Endodermal cell (in vitro differentiated cells): ENCODE results near the gene HIGD1B. TPM values are rescaled to one million over a fixed set of nuclear protein-coding genes. Genes with fewer than 3 reads are reported as not detected.

Experiments used
- DNase-seq: peaks from one replicate; pipeline ENCODE4 v3.0.0-alpha.2; 2017
- H3K27ac ChIP-seq: 2 replicates; pipeline ENCODE4 v1.5.1; 2013; ENCODE audit warnings: mild to moderate bottlenecking, low read depth, low read length, moderate library complexity
- H3K27me3 ChIP-seq: 2 replicates; pipeline ENCODE4 v1.6.1; 2013; ENCODE audit warnings: mild to moderate bottlenecking, low read length, moderate library complexity; ENCODE audit not compliant: insufficient read depth, control insufficient read depth, poor library complexity, severe bottlenecking
- H3K36me3 ChIP-seq: 2 replicates; pipeline ENCODE4 v1.7.0; 2013; ENCODE audit warnings: mild to moderate bottlenecking, low read length, moderate library complexity; ENCODE audit not compliant: control insufficient read depth, insufficient read depth
- H3K4me1 ChIP-seq: one replicate; pipeline ENCODE4 v1.7.0; 2013; ENCODE audit warnings: low read length; ENCODE audit not compliant: control insufficient read depth, insufficient read depth
- H3K4me3 ChIP-seq: 2 replicates; pipeline ENCODE4 v1.5.1; 2013; ENCODE audit warnings: mild to moderate bottlenecking, low read length, moderate library complexity
- H3K9ac ChIP-seq: 2 replicates; pipeline ENCODE4 v1.6.1; 2013; ENCODE audit warnings: mild to moderate bottlenecking, low read length, moderate library complexity; ENCODE audit not compliant: poor library complexity, severe bottlenecking; ENCODE audit errors: extremely low read depth
- H3K9me3 ChIP-seq: 2 replicates; pipeline ENCODE4 v1.6.1; 2013; ENCODE audit warnings: mild to moderate bottlenecking, low read length, moderate library complexity; ENCODE audit not compliant: control insufficient read depth
- H3K27ac Mint-ChIP-seq: 2 replicates; pipeline ENCODE4 v1.8.0; 2020; ENCODE audit warnings: mixed read lengths
- H3K27me3 Mint-ChIP-seq: 2 replicates; pipeline ENCODE4 v1.8.0; 2021; ENCODE audit warnings: mild to moderate bottlenecking, mixed read lengths; ENCODE audit not compliant: insufficient read depth
- H3K36me3 Mint-ChIP-seq: 2 replicates; pipeline ENCODE4 v1.8.0; 2020; ENCODE audit warnings: low read depth, mixed read lengths
- H3K4me1 Mint-ChIP-seq: 2 replicates; pipeline ENCODE4 v1.8.0; 2020; ENCODE audit warnings: mixed read lengths
- H3K4me3 Mint-ChIP-seq: 2 replicates; pipeline ENCODE4 v1.8.0; 2020; ENCODE audit warnings: mild to moderate bottlenecking, moderate library complexity, mixed read lengths
- H3K9me3 Mint-ChIP-seq: 2 replicates; pipeline ENCODE4 v1.8.0; 2020; ENCODE audit warnings: mild to moderate bottlenecking, mixed read lengths
- WGBS, 2 experiments: methylation state at CpG; one replicate each; pipeline versions ENCODE4 v1.1.5 to v1.1.7; 2013; ENCODE audit warnings: missing lambda C conversion rate in 2 of 2, mixed read lengths in 1 of 2; ENCODE audit not compliant: insufficient coverage in 1 of 2, insufficient read length in 1 of 2; 5-methylcytosine and 5-hydroxymethylcytosine counted together
- total RNA-seq, 2 donors: library from RNA; stranded (reverse); fragmentation: NEBNext Ultra II Directional in 1 of 2; extraction: Animal tissue kit (Norgen Biotek cat#: 25700) in 1 of 2; gene quantifications; 2 replicates in 1 of 2; 3 replicates in 1 of 2; pipeline ENCODE4 v1.2.1, GENCODE V29; 2021
- TF ChIP-seq, protein P1 (sequence below): fragments of 200-600 bp; sonication (generic); conservative IDR thresholded peaks from 2 replicates; pipeline ENCODE4 v1.5.0; 2021; ENCODE audit warnings: antibody characterized with exemption, mild to moderate bottlenecking

HIGD1B gene
- total RNA-seq, 2 donors from 2014 or later, result not detected

DNA sequence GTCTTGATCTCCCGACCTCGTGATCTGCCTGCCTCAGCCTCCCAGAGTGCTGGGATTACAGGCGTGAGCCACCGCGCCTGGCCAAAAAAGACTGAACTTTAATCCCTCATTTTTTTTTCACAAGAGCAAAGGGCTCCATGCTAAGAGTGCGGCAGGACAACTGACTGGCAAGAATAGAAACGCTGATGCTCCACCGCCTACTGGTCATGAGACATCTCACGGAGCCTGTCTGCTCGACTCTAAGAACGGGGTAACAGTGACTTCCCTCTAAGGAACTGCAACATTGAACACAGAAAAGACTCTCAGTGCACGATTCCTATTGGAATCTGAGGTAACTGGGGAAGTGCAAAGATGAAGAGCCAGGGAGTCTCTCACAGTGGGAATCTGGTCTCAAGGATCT, 23.9 kb downstream of the HIGD1B start:
- peaks cover 3% of the 10 kb centered on the region for H3K4me1 ChIP-seq
- Mint-ChIP-seq H3K9me3 (no peaks in the 10 kb centered on the region), H3K36me3 (peaks cover 72% of the 10 kb centered on the region), H3K27ac (no peak overlapping the region), H3K27me3 (no peaks in the 10 kb centered on the region), H3K4me1 (no peaks in the 10 kb centered on the region), H3K4me3 (no peak overlapping the region)
- no peaks in the 10 kb centered on the region for H3K27me3 ChIP-seq
- H3K9me3 ChIP-seq, result no peaks in the 10 kb centered on the region
- WGBS, 2 experiments, result 94 to 98% methylated on average over 12 of the region's 12 CpGs
- DNase-seq, result no peak
- peaks cover 81% of the 10 kb centered on the region for H3K36me3 ChIP-seq
- TF ChIP-seq, protein P1, sequence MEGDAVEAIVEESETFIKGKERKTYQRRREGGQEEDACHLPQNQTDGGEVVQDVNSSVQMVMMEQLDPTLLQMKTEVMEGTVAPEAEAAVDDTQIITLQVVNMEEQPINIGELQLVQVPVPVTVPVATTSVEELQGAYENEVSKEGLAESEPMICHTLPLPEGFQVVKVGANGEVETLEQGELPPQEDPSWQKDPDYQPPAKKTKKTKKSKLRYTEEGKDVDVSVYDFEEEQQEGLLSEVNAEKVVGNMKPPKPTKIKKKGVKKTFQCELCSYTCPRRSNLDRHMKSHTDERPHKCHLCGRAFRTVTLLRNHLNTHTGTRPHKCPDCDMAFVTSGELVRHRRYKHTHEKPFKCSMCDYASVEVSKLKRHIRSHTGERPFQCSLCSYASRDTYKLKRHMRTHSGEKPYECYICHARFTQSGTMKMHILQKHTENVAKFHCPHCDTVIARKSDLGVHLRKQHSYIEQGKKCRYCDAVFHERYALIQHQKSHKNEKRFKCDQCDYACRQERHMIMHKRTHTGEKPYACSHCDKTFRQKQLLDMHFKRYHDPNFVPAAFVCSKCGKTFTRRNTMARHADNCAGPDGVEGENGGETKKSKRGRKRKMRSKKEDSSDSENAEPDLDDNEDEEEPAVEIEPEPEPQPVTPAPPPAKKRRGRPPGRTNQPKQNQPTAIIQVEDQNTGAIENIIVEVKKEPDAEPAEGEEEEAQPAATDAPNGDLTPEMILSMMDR, result no peak
- H3K4me3 ChIP-seq, result no peak overlapping the region
- no peak overlapping the region for H3K27ac ChIP-seq
- no peak overlapping the region for H3K9ac ChIP-seq

DNA sequence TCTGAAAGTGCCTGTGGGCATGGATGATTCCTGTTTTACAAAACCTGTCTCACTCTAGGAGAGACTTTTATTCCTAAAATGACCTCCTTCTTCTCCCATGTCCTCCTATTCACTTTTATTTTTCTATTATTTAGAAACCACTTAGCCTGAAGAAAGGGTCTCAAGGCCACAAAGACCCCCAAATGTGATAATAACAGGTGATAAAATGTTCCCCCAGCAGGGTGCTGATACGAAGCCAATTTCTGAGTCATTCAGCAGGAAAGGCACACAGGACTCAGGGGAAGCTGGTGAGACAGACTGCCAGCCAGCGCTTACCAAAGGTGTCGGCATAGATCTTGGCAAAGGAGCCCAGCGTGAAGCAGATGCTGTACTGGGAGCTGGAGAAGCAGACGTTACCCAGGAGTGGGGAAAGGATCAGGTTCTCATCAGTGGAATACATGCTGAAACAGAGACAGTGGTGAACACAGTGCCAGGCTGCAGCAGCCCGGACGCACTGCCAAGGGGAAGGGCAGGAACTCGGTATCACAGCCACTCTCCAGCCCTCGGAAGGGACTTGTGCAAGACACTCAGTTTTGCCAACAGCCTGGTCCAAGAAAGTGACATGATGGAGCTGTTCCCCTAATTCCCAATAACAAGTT, 24.6 kb downstream of the HIGD1B start:
- no peaks in the 10 kb centered on the region for H3K9me3 Mint-ChIP-seq
- H3K27ac Mint-ChIP-seq, result no peak overlapping the region
- peaks cover 80% of the 10 kb centered on the region for H3K36me3 ChIP-seq

DNA sequence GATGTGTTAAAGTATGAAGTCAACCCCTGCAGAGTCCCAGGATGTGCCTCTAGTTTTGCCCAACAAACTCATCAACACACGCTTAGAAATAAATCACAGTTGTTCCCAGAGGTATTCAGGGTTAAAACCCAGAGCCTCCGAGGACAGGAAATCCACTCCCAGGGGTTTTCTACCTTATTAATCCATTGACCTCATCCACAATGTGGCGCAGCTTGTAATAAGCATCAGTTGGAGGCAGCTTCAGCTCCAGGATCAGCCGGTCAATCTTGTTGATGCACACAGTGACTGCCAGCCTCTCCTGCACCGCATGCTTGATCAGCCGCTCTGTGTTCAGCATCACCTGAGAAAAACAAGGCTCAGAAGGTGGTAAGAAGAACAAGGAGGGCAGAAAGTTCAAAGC, 28.1 kb downstream of the HIGD1B start:
- Histone ChIP-seq H3K9ac (no peak overlapping the region), H3K4me3 (no peak overlapping the region), H3K27me3 (no peaks in the 10 kb centered on the region), H3K4me1 (peaks cover 3% of the 10 kb centered on the region), H3K36me3 (peaks cover 84% of the 10 kb centered on the region), H3K27ac (no peak overlapping the region), H3K9me3 (no peaks in the 10 kb centered on the region)
- H3K9me3 Mint-ChIP-seq, result no peaks in the 10 kb centered on the region
- no peaks in the 10 kb centered on the region for H3K27me3 Mint-ChIP-seq
- no peak for DNase-seq
- TF ChIP-seq, protein P1, result no peak
- no peaks in the 10 kb centered on the region for H3K4me1 Mint-ChIP-seq
- H3K4me3 Mint-ChIP-seq, result no peak overlapping the region
- peaks cover 73% of the 10 kb centered on the region for H3K36me3 Mint-ChIP-seq
- H3K27ac Mint-ChIP-seq, result no peak overlapping the region
- WGBS, 2 experiments, result 96% methylated on average over 5 to 6 of the region's 6 CpGs

More for the DNA sequence above, 24.6 kb downstream of the HIGD1B start:
- H3K9ac ChIP-seq, result no peak overlapping the region
- H3K27ac ChIP-seq, result no peak overlapping the region
- H3K27me3 ChIP-seq, result no peaks in the 10 kb centered on the region
- no peak overlapping the region for H3K4me3 ChIP-seq
- H3K4me1 Mint-ChIP-seq, result no peaks in the 10 kb centered on the region
- no peak overlapping the region for H3K4me3 Mint-ChIP-seq
- 95 to 96% methylated on average over 9 of the region's 9 CpGs for WGBS, 2 experiments
- TF ChIP-seq, protein P1, result no peak
- DNase-seq, result no peak
- peaks cover 73% of the 10 kb centered on the region for H3K36me3 Mint-ChIP-seq
- peaks cover 3% of the 10 kb centered on the region for H3K4me1 ChIP-seq
- no peaks in the 10 kb centered on the region for H3K9me3 ChIP-seq
- no peaks in the 10 kb centered on the region for H3K27me3 Mint-ChIP-seq
